Fibroblast of mammary gland (primary cell): Measurements from ENCODE around the gene PRKCB.

ENCODE experiments used
- DNase-seq: peaks from one replicate; pipeline ENCODE4 v3.0.0-alpha.2; 2010; ENCODE audit warnings: low read depth
- H3K4me3 ChIP-seq: 2 replicates; pipeline ENCODE4 v1.5.1; 2011; ENCODE audit warnings: low read depth, mild to moderate bottlenecking, low read length, moderate library complexity; ENCODE audit not compliant: control insufficient read depth
- CTCF ChIP-seq: conservative IDR thresholded peaks from 2 replicates; pipeline ENCODE4 v1.5.1; 2011; ENCODE audit warnings: low read depth, low read length, inconsistent platforms; ENCODE audit not compliant: control insufficient read depth, insufficient read depth

Gene PRKCB

GRCh38 chr16:23952128-23952970, 116.6 kb downstream of the PRKCB start:
- DNase-seq, result peak; percentile 1
- no peak overlapping the region for H3K4me3 ChIP-seq
- no peak for TF ChIP-seq CTCF

GRCh38 chr16:23952971-23953300, 117.2 kb downstream of the PRKCB start:
- H3K4me3 ChIP-seq, result no peak overlapping the region
- no peak for DNase-seq

GRCh38 chr16:23953476-23953875, 117.7 kb downstream of the PRKCB start:
- no peak overlapping the region for H3K4me3 ChIP-seq
- TF ChIP-seq CTCF, result no peak
- no peak for DNase-seq

More at GRCh38 chr16:23952971-23953300, 117.2 kb downstream of the PRKCB start:
- TF ChIP-seq CTCF, result no peak

GRCh38 chr16:23955088-23955487, 119.3 kb downstream of the PRKCB start:
- DNase-seq, result no peak
- H3K4me3 ChIP-seq, result no peak overlapping the region
- TF ChIP-seq CTCF, result no peak

- H3K4me3 ChIP-seq, result no peak overlapping the region
- TF ChIP-seq CTCF, result no peak
- no peak for DNase-seq
Observed at GRCh38 chr16:23957287-23957686, 121.5 kb downstream of the PRKCB start.

GRCh38 chr16:23959072-23959751, 123.4 kb downstream of the PRKCB start:
- TF ChIP-seq CTCF, result no peak
- no peak overlapping the region for H3K4me3 ChIP-seq
- no peak for DNase-seq
